Measurements from ENCODE around the gene CATSPERB. TPM values are rescaled to one million over a fixed set of nuclear protein-coding genes. Genes with fewer than 3 reads are reported as not detected.
"Not testable (repeated sequence)": the region's sequence is repeated elsewhere in the genome, so short reads cannot be mapped to it uniquely, and the experiment has no call there.

The CATSPERB gene
- total RNA-seq, 4 donors from 2014 or later: 0.83 to 11.6 (median 7.6) TPM

GRCh38 chr14:91694643-91695042, 37.2 kb downstream of the CATSPERB start:
- TF ChIP-seq CTCF (IDR thresholded peaks at IDR 0.05): no peak
- TF ChIP-seq POLR2A (IDR thresholded peaks at IDR 0.05): no peak
- Histone ChIP-seq H3K4me1 (no peaks in the 10 kb centered on the region), H3K4me3 (no peak overlapping the region), H3K27ac (no peak overlapping the region), H3K36me3 (no peaks in the 10 kb centered on the region), H3K27me3 (no peaks in the 10 kb centered on the region), H3K9me3 (peaks cover 0 to 4% (median 2%) of the 10 kb centered on the region in 4 donors)
- DNase-seq: no peak

- Histone ChIP-seq H3K27ac (no peak overlapping the region), H3K4me3 (no peak overlapping the region), H3K27me3 (no peaks in the 10 kb centered on the region), H3K36me3 (no peaks in the 10 kb centered on the region), H3K4me1 (no peaks in the 10 kb centered on the region), H3K9me3 (peaks cover 0 to 4% (median 2%) of the 10 kb centered on the region in 4 donors)
- no peak for DNase-seq
- TF ChIP-seq POLR2A (IDR thresholded peaks at IDR 0.05) (no peak), CTCF (IDR thresholded peaks at IDR 0.05) (no peak)
Measured at GRCh38 chr14:91693346-91693745, 38.5 kb downstream of the CATSPERB start.

- Histone ChIP-seq H3K4me3 (no peak overlapping the region), H3K27me3 (no peaks in the 10 kb centered on the region), H3K4me1 (no peaks in the 10 kb centered on the region), H3K9me3 (peaks cover 0 to 4% (median 2%) of the 10 kb centered on the region in 4 donors), H3K36me3 (no peaks in the 10 kb centered on the region), H3K27ac (no peak overlapping the region)
- no peak for DNase-seq
- TF ChIP-seq POLR2A (IDR thresholded peaks at IDR 0.05) (no peak), CTCF (IDR thresholded peaks at IDR 0.05) (no peak)
Measured at GRCh38 chr14:91692075-91692474, 39.8 kb downstream of the CATSPERB start.

GRCh38 chr14:91689608-91690007, 42.3 kb downstream of the CATSPERB start:
- Histone ChIP-seq H3K36me3 (no peaks in the 10 kb centered on the region), H3K4me3 (no peak overlapping the region), H3K27me3 (no peaks in the 10 kb centered on the region), H3K4me1 (no peaks in the 10 kb centered on the region), H3K27ac (no peak overlapping the region), H3K9me3 (peaks cover 0 to 4% (median 2%) of the 10 kb centered on the region in 4 donors)
- TF ChIP-seq POLR2A (IDR thresholded peaks at IDR 0.05) (no peak), CTCF (IDR thresholded peaks at IDR 0.05) (no peak)
- DNase-seq: no peak

- not testable (repeated sequence) for H3K27me3 ChIP-seq, H3K27ac ChIP-seq, DNase-seq, H3K4me1 ChIP-seq, H3K9me3 ChIP-seq, H3K4me3 ChIP-seq, H3K36me3 ChIP-seq
Measured at GRCh38 chr14:91687436-91687835, 44.5 kb downstream of the CATSPERB start.

GRCh38 chr14:91685600-91685999, 46.3 kb downstream of the CATSPERB start:
- TF ChIP-seq CTCF (IDR thresholded peaks at IDR 0.05) (no peak), POLR2A (IDR thresholded peaks at IDR 0.05) (no peak)
- Histone ChIP-seq H3K27ac (no peak overlapping the region), H3K4me1 (no peaks in the 10 kb centered on the region), H3K36me3 (no peaks in the 10 kb centered on the region), H3K9me3 (peaks cover 0 to 2% (median under 1%) of the 10 kb centered on the region in 4 donors), H3K27me3 (no peaks in the 10 kb centered on the region), H3K4me3 (no peak overlapping the region)
- no peak for DNase-seq

Measured in Peyer's patch (tissue), 4 donors.